NCI-H2227 (cell line): ENCODE measurements around the gene DEPDC1B.
"Not testable (repeated sequence)": the region's sequence is repeated elsewhere in the genome, so short reads cannot be mapped to it uniquely, and the experiment has no call there.

Experiments used
- DNase-seq: peaks from one replicate; lab custom pipeline; 2025; ENCODE audit not compliant: unreplicated experiment; lab: John Stamatoyannopoulos, UW

DEPDC1B gene

DNA sequence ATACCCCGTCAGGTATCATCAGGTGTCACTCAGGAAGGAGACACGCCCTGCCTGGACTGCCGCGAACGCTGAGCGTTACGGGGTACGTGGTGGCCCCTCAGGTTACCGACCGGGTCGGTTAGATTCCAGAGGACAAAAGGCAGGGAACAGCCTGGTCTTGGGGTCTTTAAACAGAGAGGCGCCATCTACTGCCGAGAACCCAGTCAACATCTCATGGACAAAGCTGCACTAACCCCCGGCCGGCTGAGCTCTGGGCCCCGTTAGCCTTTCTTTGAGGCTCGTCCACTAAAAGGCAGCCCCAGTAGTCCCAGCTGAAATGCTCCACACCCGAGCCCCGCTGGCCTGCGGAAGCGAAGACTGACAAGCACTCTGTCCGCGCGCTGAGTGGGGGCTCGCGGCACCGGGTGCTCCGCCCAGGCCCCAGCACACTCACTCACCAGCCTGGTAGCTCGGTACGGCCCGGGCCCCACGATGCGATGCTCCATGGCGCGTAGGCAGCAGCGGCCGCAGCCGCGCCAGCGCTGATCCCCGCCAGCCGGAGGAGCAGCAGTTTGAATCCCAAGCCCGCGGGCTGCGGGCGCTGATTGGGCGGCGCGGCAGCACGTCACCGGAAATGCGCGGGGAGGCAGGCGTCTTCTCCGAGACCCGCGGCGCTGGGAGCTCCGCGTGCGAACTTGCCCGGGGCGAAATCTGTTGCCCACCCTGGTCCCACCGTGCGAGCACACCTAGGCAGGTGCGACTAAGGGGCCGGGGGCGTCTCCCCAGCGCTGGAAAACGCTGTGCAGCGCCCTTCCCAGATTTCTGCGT, at the start of gene DEPDC1B:
DEPDC1B (minus strand) TSS at position 558 of the 807 bp plus-strand sequence; CDS start at position 485, 73 bp downstream.
- DNase-seq = peak; percentile 94

DNA sequence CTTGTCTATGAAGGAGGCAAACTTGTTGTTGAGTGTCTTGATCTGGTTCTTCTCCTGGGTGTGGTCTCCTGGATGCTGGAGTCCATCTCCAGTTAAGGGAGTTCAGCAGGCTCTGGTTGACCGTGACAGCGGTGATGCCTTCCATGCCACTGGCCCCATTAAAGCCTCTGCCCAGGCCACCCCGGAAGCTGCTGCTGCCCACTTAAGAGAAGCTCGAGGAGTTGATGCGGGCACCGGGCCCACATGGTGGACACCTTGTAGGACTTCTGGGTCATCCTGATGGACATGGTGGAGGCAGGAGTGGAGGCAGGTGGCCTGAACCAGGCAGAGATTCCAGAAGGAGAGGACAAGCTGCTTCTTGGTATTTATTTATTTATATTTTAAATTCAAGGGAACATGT, 44.7 kb upstream of the DEPDC1B start:
- no peak for DNase-seq

GRCh38 chr5:60743511-60744314, 43.7 kb upstream of the DEPDC1B start:
- DNase-seq = no peak

DNA sequence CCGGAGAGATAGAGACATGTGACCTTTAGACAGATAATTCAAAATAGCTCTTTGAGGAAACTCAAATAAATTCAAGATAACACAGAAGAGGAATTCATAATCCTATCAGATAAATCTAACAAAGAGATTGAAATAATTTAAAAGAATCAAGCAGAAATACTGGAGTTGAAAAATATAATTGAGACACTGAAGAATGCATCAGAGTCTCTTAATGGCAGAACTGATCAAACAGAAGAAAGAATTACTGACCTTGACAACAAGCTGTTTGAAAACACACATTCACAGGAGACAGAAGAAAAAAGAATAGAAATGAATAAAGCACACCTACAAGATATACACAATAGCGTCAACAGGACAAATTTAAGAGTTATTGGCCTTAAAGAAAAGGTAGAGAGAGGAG, 40.4 kb upstream of the DEPDC1B start:
- DNase-seq = no peak

GRCh38 chr5:60738933-60739332, 39.0 kb upstream of the DEPDC1B start:
- DNase-seq = no peak

DNA sequence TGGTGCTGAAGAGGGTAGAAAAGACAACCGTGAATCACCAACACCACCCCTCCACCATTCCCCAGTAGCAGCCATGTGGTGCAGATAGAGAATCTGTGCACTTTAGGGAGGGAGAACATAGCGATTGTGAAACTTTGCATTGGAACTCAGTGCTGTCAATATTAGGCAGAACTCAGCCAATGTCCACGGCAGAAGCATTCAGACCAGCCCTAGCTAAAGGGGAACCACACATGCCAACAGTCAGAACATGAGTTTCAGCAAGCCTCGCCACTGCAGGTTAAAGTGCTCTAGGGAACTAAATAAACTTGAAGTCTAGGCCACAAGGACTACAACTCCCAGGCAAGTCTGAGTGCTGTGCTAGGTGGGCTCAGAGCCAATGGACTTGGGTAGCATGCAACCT, 38.5 kb upstream of the DEPDC1B start:
- DNase-seq = no peak

DNA sequence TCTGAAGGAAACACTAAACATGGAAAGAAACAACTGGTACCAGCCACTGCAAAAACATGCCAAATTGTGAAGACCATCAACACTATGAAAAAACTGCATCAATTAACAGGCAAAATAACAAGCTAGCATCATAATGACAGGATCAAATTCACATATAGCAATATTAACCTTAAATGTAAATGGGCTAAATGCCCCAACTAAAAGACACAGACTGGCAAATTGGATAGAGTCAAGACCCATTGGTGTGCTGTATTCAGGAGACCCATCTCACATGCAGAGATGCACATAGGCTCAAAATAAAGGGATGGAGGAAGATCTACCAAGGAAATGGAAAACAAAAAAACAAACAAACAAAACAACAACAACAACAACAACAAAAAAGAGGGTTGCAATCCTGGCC, 30.9 kb upstream of the DEPDC1B start:
- not testable (repeated sequence) for DNase-seq

GRCh38 chr5:60727033-60727679, 27.2 kb upstream of the DEPDC1B start:
- DNase-seq = no peak

DNA sequence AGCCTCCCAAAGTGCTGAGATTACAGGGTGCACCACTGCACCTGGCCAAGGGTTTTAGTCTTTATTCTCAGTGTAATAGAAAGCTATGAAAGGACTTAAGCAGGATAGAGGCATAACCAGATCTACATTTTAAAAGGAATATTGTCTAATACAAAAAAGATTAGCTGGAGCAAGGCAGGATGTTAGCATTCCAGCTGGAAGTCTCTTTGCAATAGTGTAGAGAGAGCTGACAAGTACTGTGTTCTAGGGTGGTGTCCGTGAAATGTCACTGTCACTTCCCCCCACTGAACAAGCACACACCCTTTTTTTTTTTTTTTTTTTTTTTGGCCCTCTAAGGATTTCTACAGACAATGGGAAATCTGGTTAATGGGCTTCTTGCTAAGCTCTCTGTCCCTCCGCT, 24.2 kb upstream of the DEPDC1B start:
- DNase-seq = no peak

- DNase-seq = no peak
Measured at GRCh38 chr5:60722416-60722815, 22.4 kb upstream of the DEPDC1B start.

GRCh38 chr5:60719329-60719728, 19.4 kb upstream of the DEPDC1B start:
- DNase-seq = no peak

- no peak for DNase-seq
Measured at GRCh38 chr5:60718166-60718892, 18.4 kb upstream of the DEPDC1B start.

DNA sequence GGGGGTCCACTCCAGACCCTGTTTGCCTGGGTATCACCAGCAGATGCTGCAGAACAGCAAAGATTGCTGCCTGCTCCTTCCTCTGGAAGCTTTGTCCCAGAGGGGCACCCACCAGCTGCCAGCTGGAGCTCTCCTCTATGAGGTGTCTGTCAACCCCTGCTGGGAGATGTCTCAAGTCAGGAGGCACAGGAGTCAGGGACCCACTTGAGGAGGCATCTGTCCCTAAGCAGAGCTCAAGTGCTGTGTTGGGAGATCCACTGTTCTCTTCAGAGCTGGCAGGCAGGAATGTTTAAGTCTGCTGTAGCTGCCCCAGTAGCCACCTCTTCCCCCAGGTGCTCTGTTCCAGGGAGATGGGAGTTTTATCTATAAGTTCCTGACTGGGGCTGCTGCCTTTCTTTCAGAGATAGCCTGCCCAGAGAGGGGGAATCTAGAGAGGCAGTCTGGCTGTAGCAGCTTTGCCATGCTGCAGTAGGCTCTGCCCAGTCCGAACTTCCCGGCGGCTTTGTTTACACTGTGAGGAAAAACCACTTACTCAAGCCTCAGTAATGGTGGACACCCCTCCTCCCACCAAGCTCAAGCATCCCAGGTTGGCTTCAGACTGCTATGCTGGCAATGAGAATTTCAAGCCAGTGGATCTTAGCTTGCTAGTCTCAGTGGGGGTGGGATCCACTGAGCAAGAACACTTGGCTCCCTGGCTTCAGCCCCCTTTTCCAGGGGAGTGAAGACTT, 15.4 kb upstream of the DEPDC1B start:
- DNase-seq = not testable (repeated sequence)

DNA sequence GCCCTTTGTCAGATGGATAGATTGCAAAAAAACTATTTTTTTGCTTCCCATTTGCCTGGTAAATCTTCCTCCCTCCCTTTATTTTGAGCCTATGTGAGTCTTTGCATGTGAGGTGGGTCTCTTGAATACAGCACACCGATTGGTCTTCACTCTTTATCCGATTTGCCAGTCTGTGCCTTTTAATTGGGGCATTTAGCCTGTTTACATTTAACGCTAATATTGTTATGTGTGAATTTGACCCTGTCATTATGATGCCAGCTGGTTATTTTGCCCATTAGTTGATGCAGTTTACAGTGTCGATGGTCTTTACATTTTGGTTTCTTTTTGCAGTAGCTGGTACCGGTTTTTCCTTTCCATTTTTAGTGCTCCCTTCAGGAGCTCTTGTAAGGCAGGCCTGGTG, 13.0 kb upstream of the DEPDC1B start:
- DNase-seq = no peak

DNA sequence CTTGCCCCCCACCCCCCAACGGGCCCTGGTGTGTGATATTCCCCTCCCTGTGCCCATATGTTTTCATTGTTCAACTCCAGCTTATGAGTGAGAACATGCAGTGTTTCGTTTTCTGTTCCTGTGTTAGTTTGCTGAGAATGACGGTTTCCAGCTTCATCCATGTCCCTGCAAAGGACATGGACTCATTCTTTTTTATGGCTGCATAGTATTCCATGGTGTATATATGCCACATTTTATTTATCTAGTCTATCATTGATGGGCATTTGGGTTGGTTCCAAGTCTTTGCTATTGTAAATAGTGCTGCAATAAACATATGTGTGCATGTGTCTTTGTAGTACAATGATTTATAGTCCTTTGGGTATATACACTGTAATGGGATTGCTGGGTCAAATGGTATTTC, 11.9 kb upstream of the DEPDC1B start:
- DNase-seq = not testable (repeated sequence)

DNA sequence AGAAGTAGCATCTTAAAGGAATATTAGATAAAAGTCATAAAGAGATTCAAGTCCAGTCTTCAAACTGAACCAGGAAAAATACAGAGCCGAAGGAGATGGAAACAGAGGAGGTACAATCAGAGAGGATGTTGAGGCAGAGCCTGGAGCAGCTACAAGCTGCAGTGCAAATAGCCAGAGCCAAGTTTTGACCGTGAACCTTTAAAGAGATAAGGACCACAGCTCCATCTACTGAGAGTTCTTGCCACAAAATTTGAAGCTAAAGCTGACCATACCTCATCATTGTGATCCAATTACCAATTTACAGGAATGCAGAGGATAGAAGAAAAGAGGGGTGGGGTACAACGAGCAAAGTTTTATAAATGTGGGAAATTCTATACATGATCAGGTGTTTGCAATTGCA, 10.4 kb upstream of the DEPDC1B start:
- no peak for DNase-seq

- DNase-seq = no peak
Measured at GRCh38 chr5:60705144-60705543, 5.2 kb upstream of the DEPDC1B start.

GRCh38 chr5:60703944-60704343, 4.0 kb upstream of the DEPDC1B start:
- DNase-seq = no peak

GRCh38 chr5:60701321-60701968, 1.5 kb upstream of the DEPDC1B start:
- no peak for DNase-seq

- DNase-seq = no peak
Measured at GRCh38 chr5:60700416-60700757, 421 bp upstream of the DEPDC1B start.
